ENCODE measurements around the gene NEURL3.

The NEURL3 gene

DNA sequence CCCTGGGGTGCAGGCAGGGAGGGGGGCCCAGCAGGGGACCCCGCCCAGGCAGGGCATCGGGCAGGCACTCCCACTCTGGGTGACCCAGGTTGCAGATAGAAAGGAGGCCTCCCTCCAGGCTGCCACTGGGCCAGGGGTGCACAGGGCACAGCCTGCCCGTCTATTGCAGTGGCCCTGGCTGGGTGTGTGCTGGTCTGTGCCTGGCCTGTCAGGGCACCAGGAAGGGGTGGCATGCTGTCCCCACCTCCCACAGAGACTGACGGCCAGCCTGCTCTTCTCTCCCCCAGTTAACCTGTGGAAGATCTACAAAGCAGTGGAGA is 44.3 kb upstream of the NEURL3 start:
- TF ChIP-seq ZNF23 (tag by site-specific recombination; IDR thresholded peaks at IDR 0.05; ENCODE audit: borderline replicate concordance) (no peak), ZNF10 (tag by site-specific recombination; IDR thresholded peaks at IDR 0.05) (no peak), ZNF585B (tag by site-specific recombination; IDR thresholded peaks at IDR 0.05) (no peak), ZNF37A (tag by site-specific recombination; IDR thresholded peaks at IDR 0.05) (no peak), ZNF121 (tag by site-specific recombination; IDR thresholded peaks at IDR 0.05) (no peak), ZNF707 (tag by site-specific recombination; IDR thresholded peaks at IDR 0.05) (no peak), ZNF624 (tag by site-specific recombination; IDR thresholded peaks at IDR 0.05) (no peak), ZNF19 (tag by site-specific recombination; IDR thresholded peaks at IDR 0.05; ENCODE audit: low read depth) (no peak), ZFP69B (tag by site-specific recombination; IDR thresholded peaks at IDR 0.05) (no peak), ZSCAN16 (tag by site-specific recombination; IDR thresholded peaks at IDR 0.05) (no peak), ZNF394 (tag by site-specific recombination; IDR thresholded peaks at IDR 0.05; ENCODE audit: borderline replicate concordance) (no peak), ZNF366 (tag by site-specific recombination; conservative IDR thresholded peaks at IDR 0.05) (no peak), ZFHX2 (tag by site-specific recombination; conservative IDR thresholded peaks at IDR 0.05) (no peak), ZSCAN4 (tag by site-specific recombination; IDR thresholded peaks at IDR 0.05) (no peak), KLF7 (tag by site-specific recombination; IDR thresholded peaks at IDR 0.05; ENCODE audit: borderline replicate concordance) (no peak)
- TF ChIP-seq, protein P1, sequence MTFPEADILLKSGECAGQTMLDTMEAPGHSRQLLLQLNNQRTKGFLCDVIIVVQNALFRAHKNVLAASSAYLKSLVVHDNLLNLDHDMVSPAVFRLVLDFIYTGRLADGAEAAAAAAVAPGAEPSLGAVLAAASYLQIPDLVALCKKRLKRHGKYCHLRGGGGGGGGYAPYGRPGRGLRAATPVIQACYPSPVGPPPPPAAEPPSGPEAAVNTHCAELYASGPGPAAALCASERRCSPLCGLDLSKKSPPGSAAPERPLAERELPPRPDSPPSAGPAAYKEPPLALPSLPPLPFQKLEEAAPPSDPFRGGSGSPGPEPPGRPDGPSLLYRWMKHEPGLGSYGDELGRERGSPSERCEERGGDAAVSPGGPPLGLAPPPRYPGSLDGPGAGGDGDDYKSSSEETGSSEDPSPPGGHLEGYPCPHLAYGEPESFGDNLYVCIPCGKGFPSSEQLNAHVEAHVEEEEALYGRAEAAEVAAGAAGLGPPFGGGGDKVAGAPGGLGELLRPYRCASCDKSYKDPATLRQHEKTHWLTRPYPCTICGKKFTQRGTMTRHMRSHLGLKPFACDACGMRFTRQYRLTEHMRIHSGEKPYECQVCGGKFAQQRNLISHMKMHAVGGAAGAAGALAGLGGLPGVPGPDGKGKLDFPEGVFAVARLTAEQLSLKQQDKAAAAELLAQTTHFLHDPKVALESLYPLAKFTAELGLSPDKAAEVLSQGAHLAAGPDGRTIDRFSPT (tag by site-specific recombination; IDR thresholded peaks at IDR 0.05): no peak
- TF ChIP-seq, protein P2, sequence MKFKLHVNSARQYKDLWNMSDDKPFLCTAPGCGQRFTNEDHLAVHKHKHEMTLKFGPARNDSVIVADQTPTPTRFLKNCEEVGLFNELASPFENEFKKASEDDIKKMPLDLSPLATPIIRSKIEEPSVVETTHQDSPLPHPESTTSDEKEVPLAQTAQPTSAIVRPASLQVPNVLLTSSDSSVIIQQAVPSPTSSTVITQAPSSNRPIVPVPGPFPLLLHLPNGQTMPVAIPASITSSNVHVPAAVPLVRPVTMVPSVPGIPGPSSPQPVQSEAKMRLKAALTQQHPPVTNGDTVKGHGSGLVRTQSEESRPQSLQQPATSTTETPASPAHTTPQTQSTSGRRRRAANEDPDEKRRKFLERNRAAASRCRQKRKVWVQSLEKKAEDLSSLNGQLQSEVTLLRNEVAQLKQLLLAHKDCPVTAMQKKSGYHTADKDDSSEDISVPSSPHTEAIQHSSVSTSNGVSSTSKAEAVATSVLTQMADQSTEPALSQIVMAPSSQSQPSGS (tag by site-specific recombination; IDR thresholded peaks at IDR 0.05; ENCODE audit: low read depth): no peak
- TF ChIP-seq, protein P3, sequence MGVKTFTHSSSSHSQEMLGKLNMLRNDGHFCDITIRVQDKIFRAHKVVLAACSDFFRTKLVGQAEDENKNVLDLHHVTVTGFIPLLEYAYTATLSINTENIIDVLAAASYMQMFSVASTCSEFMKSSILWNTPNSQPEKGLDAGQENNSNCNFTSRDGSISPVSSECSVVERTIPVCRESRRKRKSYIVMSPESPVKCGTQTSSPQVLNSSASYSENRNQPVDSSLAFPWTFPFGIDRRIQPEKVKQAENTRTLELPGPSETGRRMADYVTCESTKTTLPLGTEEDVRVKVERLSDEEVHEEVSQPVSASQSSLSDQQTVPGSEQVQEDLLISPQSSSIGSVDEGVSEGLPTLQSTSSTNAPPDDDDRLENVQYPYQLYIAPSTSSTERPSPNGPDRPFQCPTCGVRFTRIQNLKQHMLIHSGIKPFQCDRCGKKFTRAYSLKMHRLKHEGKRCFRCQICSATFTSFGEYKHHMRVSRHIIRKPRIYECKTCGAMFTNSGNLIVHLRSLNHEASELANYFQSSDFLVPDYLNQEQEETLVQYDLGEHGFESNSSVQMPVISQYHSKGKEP (tag by site-specific recombination; IDR thresholded peaks at IDR 0.05): no peak
- TF ChIP-seq, protein P4, sequence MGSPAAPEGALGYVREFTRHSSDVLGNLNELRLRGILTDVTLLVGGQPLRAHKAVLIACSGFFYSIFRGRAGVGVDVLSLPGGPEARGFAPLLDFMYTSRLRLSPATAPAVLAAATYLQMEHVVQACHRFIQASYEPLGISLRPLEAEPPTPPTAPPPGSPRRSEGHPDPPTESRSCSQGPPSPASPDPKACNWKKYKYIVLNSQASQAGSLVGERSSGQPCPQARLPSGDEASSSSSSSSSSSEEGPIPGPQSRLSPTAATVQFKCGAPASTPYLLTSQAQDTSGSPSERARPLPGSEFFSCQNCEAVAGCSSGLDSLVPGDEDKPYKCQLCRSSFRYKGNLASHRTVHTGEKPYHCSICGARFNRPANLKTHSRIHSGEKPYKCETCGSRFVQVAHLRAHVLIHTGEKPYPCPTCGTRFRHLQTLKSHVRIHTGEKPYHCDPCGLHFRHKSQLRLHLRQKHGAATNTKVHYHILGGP (tag by site-specific recombination; IDR thresholded peaks at IDR 0.05): no peak
- POLR2A ChIA-PET: no interaction called here
- CTCF ChIA-PET: no interaction called here

More for the DNA sequence above, 44.3 kb upstream of the NEURL3 start:
- Histone ChIP-seq H3K9me3 (ENCODE audit: control insufficient read depth, insufficient read depth, low read depth, low read length) (no peaks in the 10 kb centered on the region), H3K4me3 (ENCODE audit: low read depth, low read length) (no peak overlapping the region), H3K36me3 (ENCODE audit: control insufficient read depth in 2 of 2, insufficient read depth in 1 of 2, low read length in 2 of 2) (peaks cover 0 to 47% of the 10 kb centered on the region in 2 experiments; a peak in 1 of 3 replicates), H3K27ac (ENCODE audit: extremely low read depth, low read depth, low read length) (no peak overlapping the region), H3K4me1 (ENCODE audit: control insufficient read depth, insufficient read depth, low read length) (no peaks in the 10 kb centered on the region)

Data from HEK293 (cell line).